IMR-90 (cell line): Measurements from ENCODE around the gene IL18R1. TPM values are rescaled to one million over a fixed set of nuclear protein-coding genes. Genes with fewer than 3 reads are reported as not detected.

Source experiments
- BHLHE40 ChIP-seq: fragments of 150-350 bp; IDR thresholded peaks from 2 replicates; pipeline ENCODE4 v1.6.1; 2016; ENCODE audit warnings: mild to moderate bottlenecking, low read depth, low read length
- CEBPB ChIP-seq: IDR thresholded peaks from 2 replicates; pipeline ENCODE4 v1.6.1; 2012; ENCODE audit warnings: low read depth, low read length, improper control_type of control experiment
- CHD1 ChIP-seq: IDR thresholded peaks from 2 replicates; pipeline ENCODE4 v1.6.1; 2012; ENCODE audit warnings: low read depth, low read length, improper control_type of control experiment
- ELK1 ChIP-seq: fragments of 150-350 bp; IDR thresholded peaks from 2 replicates; pipeline ENCODE4 v1.6.1; 2016; ENCODE audit warnings: low read depth, mild to moderate bottlenecking, low read length, moderate library complexity, borderline replicate concordance
- MAFK ChIP-seq: IDR thresholded peaks from 2 replicates; pipeline ENCODE4 v1.6.1; 2012; ENCODE audit warnings: low read depth, low read length, improper control_type of control experiment
- MXI1 ChIP-seq: IDR thresholded peaks from 2 replicates; pipeline ENCODE4 v1.6.1; 2012; ENCODE audit warnings: low read depth, mild to moderate bottlenecking, low read length, moderate library complexity, borderline replicate concordance
- POLR2A ChIP-seq: IDR thresholded peaks from 2 replicates; pipeline ENCODE4 v1.6.1; 2012; ENCODE audit warnings: mild to moderate bottlenecking, low read depth, low read length
- RCOR1 ChIP-seq: IDR thresholded peaks from 2 replicates; pipeline ENCODE4 v1.6.1; 2012; ENCODE audit warnings: mild to moderate bottlenecking, low read length, improper control_type of control experiment; ENCODE audit not compliant: insufficient replicate concordance
- polyA plus RNA-seq, 3 experiments: library from polyadenylated mRNA; depleted of rRNA; stranded (reverse); fragments of >200 nt; gene quantifications; 2 replicates each; pipeline ENCODE4 v1.2.3, GENCODE V29; 2012; ENCODE audit warnings: low replicate concordance in 1 of 3
- total RNA-seq: library from RNA; depleted of rRNA; stranded (reverse); fragments of >200 nt; gene quantifications from 2 replicates; pipeline ENCODE4 v1.2.3, GENCODE V29; 2012

Gene IL18R1
- total and polyA plus RNA-seq, 2 of the 4 experiments (the other 2 are of a cell fraction) = 0.18 to 0.24 TPM

GRCh38 chr2:102355526-102356380 is at the start of gene IL18R1 (continued):
- TF ChIP-seq ELK1 (no peak), MXI1 (no peak; the same call in 1 of the 2 replicates), POLR2A (no peak; the same call in 1 of the 2 replicates), CEBPB (no peak), RCOR1 (no peak), BHLHE40 (no peak), MAFK (no peak), CHD1 (no peak)
